GM21526 (cell line): ENCODE results near the gene VCX3A.
"Not testable (repeated sequence)": the region's sequence is repeated elsewhere in the genome, so short reads cannot be mapped to it uniquely, and the experiment has no call there.

Source experiments
- ATAC-seq: cut with Tn5 transposase; IDR thresholded peaks from one replicate; pipeline ENCODE4 v1.9.1; 2021; ENCODE audit warnings: moderate library complexity; ENCODE audit not compliant: unreplicated experiment, low FRiP score

Gene VCX3A

GRCh38 chrX:6535018-6535417 lies at the start of gene VCX3A:
TSS of gene VCX3A (minus strand) at chrX:6535118. CDS start at chrX:6534497, 621 bp downstream.
- ATAC-seq: not testable (repeated sequence)

GRCh38 chrX:6574762-6575161 lies 39.8 kb upstream of the VCX3A start:
- ATAC-seq: no peak

GRCh38 chrX:6568031-6568430 lies 33.1 kb upstream of the VCX3A start:
- ATAC-seq: no peak

- ATAC-seq: no peak
These were observed 24.1 kb upstream of the VCX3A start for GRCh38 chrX:6558979-6559378.

GRCh38 chrX:6557690-6558089 lies 22.8 kb upstream of the VCX3A start:
- no peak for ATAC-seq

GRCh38 chrX:6550999-6551398 lies 16.1 kb upstream of the VCX3A start:
- no peak for ATAC-seq

- ATAC-seq: no peak
These were observed 10.8 kb upstream of the VCX3A start for GRCh38 chrX:6545712-6546111.

- ATAC-seq: no peak
These were observed 8.3 kb downstream of the VCX3A start for GRCh38 chrX:6526564-6527136.

- ATAC-seq: no peak
These were observed 17.5 kb downstream of the VCX3A start for GRCh38 chrX:6517376-6517775.

- no peak for ATAC-seq
These were observed 28.5 kb downstream of the VCX3A start for GRCh38 chrX:6506444-6506843.

GRCh38 chrX:6505960-6506359 lies 29.0 kb downstream of the VCX3A start:
- no peak for ATAC-seq

- ATAC-seq: no peak
These were observed 34.2 kb downstream of the VCX3A start for GRCh38 chrX:6500719-6501118.

- no peak for ATAC-seq
These were observed 36.6 kb downstream of the VCX3A start for GRCh38 chrX:6498324-6498723.
